Pancreas (tissue), 10 donors: ENCODE results near the gene MCM7. TPM values are rescaled to one million over a fixed set of nuclear protein-coding genes. Genes with fewer than 3 reads are reported as not detected.

Experiments
- ATAC-seq, 4 donors: fragments of 200-7000 bp; cut with Tn5 transposase; one replicate each; pipeline versions ENCODE4 v1.8.0 to v1.9.1; 2020; ENCODE audit warnings: mild to moderate bottlenecking in 4 of 4, moderate library complexity in 4 of 4
- DNase-seq, 6 donors: peaks; one replicate each; pipeline ENCODE4 v3.0.0-alpha.2; 2020
- FAIRE-seq: peaks from 2 replicates; lab custom pipeline; 2012; peaks lifted over from hg19 to GRCh38; lab: Jason Lieb, UNC
- H3K27ac ChIP-seq, 4 donors: fragments of 200-600 bp; sonication (generic); 1 replicate in 3 of 4; 2 replicates in 1 of 4; pipeline versions ENCODE4 v1.5.0 to v1.8.0; 2020
- H3K27me3 ChIP-seq, 4 donors: fragments of 200-600 bp; one replicate each; pipeline ENCODE4 v1.8.0; 2021
- H3K36me3 ChIP-seq, 3 donors: fragments of 200-600 bp; sonication (generic) in 1 of 3; one replicate each; pipeline versions ENCODE4 v1.5.0 to v1.8.0; 2020 to 2021
- H3K4me1 ChIP-seq, 3 donors: fragments of 200-600 bp; one replicate each; pipeline ENCODE4 v1.8.0; 2021
- H3K4me3 ChIP-seq, 4 donors: fragments of 200-600 bp; sonication (generic) in 2 of 4; one replicate each; pipeline versions ENCODE4 v1.5.0 to v1.8.0; 2020 to 2021
- H3K9me3 ChIP-seq, 4 donors: fragments of 200-600 bp; one replicate each; pipeline ENCODE4 v1.8.0; 2021
- CTCF ChIP-seq, 4 donors: fragments of 200-600 bp; sonication (generic) in 3 of 4; IDR thresholded peaks; one replicate each; pipeline versions ENCODE4 v1.5.0 to v1.8.0; 2021; ENCODE audit warnings: antibody characterized with exemption in 4 of 4
- WGBS, 2 donors: extraction: QIAGEN DNeasy Blood & Tissue Kit; methylation state at CpG; one replicate each; pipeline ENCODE4 v1.1.7; 2013; 5-methylcytosine and 5-hydroxymethylcytosine counted together
- intact Hi-C, 3 donors: fragments of 100-400 bp; cut with DNase I; formaldehyde crosslinking; loops; one replicate each; pipeline versions ENCODE4 v1.11.1 to v1.14.2; 2022
- polyA plus RNA-seq, 2 donors: library from polyadenylated mRNA; stranded (reverse); fragments of 200-250 nt; gene quantifications; one replicate each; pipeline ENCODE4 v1.2.3, GENCODE V29; 2013
- total RNA-seq, 6 donors: library from RNA; stranded (reverse); fragmentation: NEBNext Ultra II Directional in 4 of 6; extraction: Animal tissue kit (Norgen Biotek cat#: 25700) in 4 of 6; gene quantifications; one replicate each; pipeline versions ENCODE4 v1.2.1 to v1.2.4, GENCODE V29; 2021 to 2023
- donor health status: healthy with polysubstance abuse.
- donor health status: DM: no; HTN: no; CAD: no; lungs with moderate emphysema.
- donor health status: DM: no; HTN: no; CAD: no.
- donor health status: control.
- donor health status: control.
- donor health status: Bipolar disorder and iron deficiency.
- donor health status: DM: yes; HTN: yes; CAD: no.
- donor health status: DM: no; HTN: no; CAD: no.
- donor health status: DM: no; HTN: no; CAD: no.
- donor health status: DM: yes; HTN: yes; CAD: no.

MCM7 gene
- total and polyA plus RNA-seq, 8 donors, result 21.7 to 77.0 (median 27.4) TPM

- no peaks in the 10 kb centered on the region for H3K36me3 ChIP-seq
- FAIRE-seq, result no peak
- no peak for TF ChIP-seq CTCF (IDR thresholded peaks at IDR 0.05)
- H3K9me3 ChIP-seq, result no peaks in the 10 kb centered on the region
- H3K4me3 ChIP-seq, result peak overlapping the region; percentile 64 to 91 (median 70)
- WGBS, 2 donors, result 14 to 19% methylated on average over 18 of the region's 18 CpGs
- ATAC-seq, result no peak
- intact Hi-C loops, result no loop called here
- peak overlapping the region in 2 of 4 donors; percentile 96 to 97 for H3K27ac ChIP-seq
- no peaks in the 10 kb centered on the region for H3K27me3 ChIP-seq
- peaks cover 0 to 6% (median 0%) of the 10 kb centered on the region in 3 donors for H3K4me1 ChIP-seq
- no peak for DNase-seq
Observed at GRCh38 chr7:100118388-100119071, 17.3 kb upstream of the MCM7 start.

- no peak overlapping the region for H3K27ac ChIP-seq
- FAIRE-seq (no peak), ATAC-seq (no peak), DNase-seq (peak in 1 of 6 donors; percentile 8)
- peaks cover 0 to 2% (median 0%) of the 10 kb centered on the region in 3 donors for H3K4me1 ChIP-seq
- WGBS, 2 donors, result 83% methylated on average over 7 of the region's 7 CpGs
- H3K9me3 ChIP-seq, result no peaks in the 10 kb centered on the region
- peaks cover 0 to 18% (median 0%) of the 10 kb centered on the region in 3 donors for H3K36me3 ChIP-seq
- no peaks in the 10 kb centered on the region for H3K27me3 ChIP-seq
- intact Hi-C loops, result no loop called here
- TF ChIP-seq CTCF (IDR thresholded peaks at IDR 0.05), result no peak
- no peak overlapping the region for H3K4me3 ChIP-seq
Observed at GRCh38 chr7:100115026-100115425, 13.8 kb upstream of the MCM7 start.

- WGBS, 2 donors, result 88 to 89% methylated on average over 10 to 13 of the region's 13 CpGs
- H3K36me3 ChIP-seq, result peaks cover 0 to 25% (median 0%) of the 10 kb centered on the region in 3 donors
Observed at GRCh38 chr7:100111914-100112313, 10.7 kb upstream of the MCM7 start.

GRCh38 chr7:100111156-100111555 is 10.0 kb upstream of the MCM7 start:
- no peak for TF ChIP-seq CTCF (IDR thresholded peaks at IDR 0.05)
- no peak overlapping the region for H3K4me3 ChIP-seq
- intact Hi-C loops, result no loop called here
- H3K36me3 ChIP-seq, result peaks cover 0 to 25% (median 0%) of the 10 kb centered on the region in 3 donors
- no peak overlapping the region for H3K27ac ChIP-seq
- no peaks in the 10 kb centered on the region for H3K27me3 ChIP-seq
- H3K9me3 ChIP-seq, result no peaks in the 10 kb centered on the region
- ATAC-seq (no peak), DNase-seq (no peak), FAIRE-seq (no peak)
- WGBS, 2 donors, result 88 to 93% methylated on average over 7 of the region's 7 CpGs
- no peaks in the 10 kb centered on the region for H3K4me1 ChIP-seq

More at GRCh38 chr7:100111914-100112313, 10.7 kb upstream of the MCM7 start:
- Histone ChIP-seq H3K27ac (no peak overlapping the region), H3K4me3 (no peak overlapping the region), H3K4me1 (no peaks in the 10 kb centered on the region), H3K27me3 (no peaks in the 10 kb centered on the region), H3K9me3 (no peaks in the 10 kb centered on the region)
- ATAC-seq (no peak), FAIRE-seq (no peak), DNase-seq (no peak)
- no peak for TF ChIP-seq CTCF (IDR thresholded peaks at IDR 0.05)
- intact Hi-C loops, result no loop called here

- no peak for TF ChIP-seq CTCF (IDR thresholded peaks at IDR 0.05)
- FAIRE-seq, result no peak
- H3K27ac ChIP-seq, result no peak overlapping the region
- H3K4me1 ChIP-seq, result no peaks in the 10 kb centered on the region
- H3K9me3 ChIP-seq, result no peaks in the 10 kb centered on the region
- no peak overlapping the region for H3K4me3 ChIP-seq
- intact Hi-C loops, result no loop called here
- no peak for DNase-seq
- ATAC-seq, result no peak
- 93 to 94% methylated on average over 12 of the region's 12 CpGs for WGBS, 2 donors
- H3K27me3 ChIP-seq, result no peaks in the 10 kb centered on the region
- H3K36me3 ChIP-seq, result peaks cover 0 to 25% (median 0%) of the 10 kb centered on the region in 3 donors
Observed at GRCh38 chr7:100109521-100110163, 8.4 kb upstream of the MCM7 start.
